Lung (tissue), 12 donors: ENCODE measurements around the gene DCUN1D1. TPM values are rescaled to one million over a fixed set of nuclear protein-coding genes. Genes with fewer than 3 reads are reported as not detected.

Source experiments
- ATAC-seq: fragments of 200-7000 bp; cut with Tn5 transposase; one replicate; pipeline ENCODE4 v1.9.1; 2020; ENCODE audit warnings: moderate number of reproducible peaks; ENCODE audit not compliant: insufficient read depth, low FRiP score
- DNase-seq, 3 donors: peaks; one replicate each; pipeline ENCODE4 v3.0.0-alpha.2; 2013 to 2017
- H3K27ac ChIP-seq, 2 donors: one replicate each; pipeline ENCODE4 v1.5.1; 2013; ENCODE audit warnings: mild to moderate bottlenecking in 2 of 2, moderate library complexity in 2 of 2, control low read depth in 1 of 2, inconsistent platforms in 1 of 2, low read depth in 1 of 2, low read length in 1 of 2
- H3K27me3 ChIP-seq, 3 donors: one replicate each; pipeline ENCODE4 v1.5.1; 2013; ENCODE audit warnings: low read length in 2 of 3; ENCODE audit not compliant: control insufficient read depth in 3 of 3, insufficient read depth in 3 of 3
- H3K36me3 ChIP-seq, 4 donors: one replicate each; pipeline ENCODE4 v1.5.1; 2013; ENCODE audit warnings: low read length in 4 of 4, mild to moderate bottlenecking in 1 of 4, moderate library complexity in 1 of 4; ENCODE audit not compliant: control insufficient read depth in 4 of 4, insufficient read depth in 4 of 4
- H3K4me1 ChIP-seq, 5 donors: one replicate each; pipeline ENCODE4 v1.5.1; 2013; ENCODE audit warnings: low read length in 5 of 5, mild to moderate bottlenecking in 2 of 5, moderate library complexity in 1 of 5; ENCODE audit not compliant: control insufficient read depth in 5 of 5, insufficient read depth in 5 of 5
- H3K4me3 ChIP-seq: one replicate; pipeline ENCODE4 v1.5.1; 2013; ENCODE audit warnings: mild to moderate bottlenecking, control low read depth, moderate library complexity
- H3K9ac ChIP-seq, 2 donors: one replicate each; pipeline ENCODE4 v1.5.1; 2013; ENCODE audit warnings: low read length in 2 of 2, control low read depth in 1 of 2; ENCODE audit not compliant: insufficient read depth in 1 of 2
- H3K9me3 ChIP-seq, 4 donors: one replicate each; pipeline ENCODE4 v1.5.1; 2013; ENCODE audit warnings: low read length in 3 of 4, mild to moderate bottlenecking in 1 of 4, moderate library complexity in 1 of 4; ENCODE audit not compliant: control insufficient read depth in 4 of 4, insufficient read depth in 3 of 4
- CTCF ChIP-seq: IDR thresholded peaks from 2 replicates; pipeline ENCODE4 v1.5.1; 2012; ENCODE audit warnings: mild to moderate bottlenecking; ENCODE audit errors: control extremely low read depth, extremely low read depth
- WGBS, 2 donors: extraction: QIAGEN DNeasy Blood & Tissue Kit; methylation state at CpG; one replicate each; pipeline ENCODE4 v1.1.7; 2013; 5-methylcytosine and 5-hydroxymethylcytosine counted together
- polyA plus RNA-seq, 2 donors: library from polyadenylated mRNA; stranded (reverse); fragments of 200-250 nt; gene quantifications; one replicate each; pipeline ENCODE4 v1.2.1, GENCODE V29; 2013
- total RNA-seq, 2 donors: library from RNA; depleted of rRNA in 1 of 2; stranded (reverse); fragments of >200 nt in 1 of 2; gene quantifications; one replicate each; pipeline ENCODE4 v1.2.1, GENCODE V29; 2014 to 2021
- donor health status: control.
- donor health status: control.
- donor health status: Bipolar disorder and iron deficiency.
- donor health status: healthy.
- donor health status: DM: yes; HTN: yes; CAD: no.

Gene DCUN1D1
- total and polyA plus RNA-seq, 4 donors: 6.8 to 54.7 (median 23.5) TPM

- ATAC-seq (no peak), DNase-seq (no peak)
- 76 to 90% methylated on average over 2 of the region's 2 CpGs for WGBS, 2 donors
- TF ChIP-seq CTCF: no peak
- Histone ChIP-seq H3K9ac (no peak overlapping the region), H3K9me3 (no peaks in the 10 kb centered on the region), H3K36me3 (no peaks in the 10 kb centered on the region), H3K27me3 (no peaks in the 10 kb centered on the region), H3K4me3 (no peak overlapping the region), H3K4me1 (peaks cover 0 to 3% (median 3%) of the 10 kb centered on the region in 5 donors), H3K27ac (no peak overlapping the region)
These were observed 8.7 kb downstream of the DCUN1D1 start for GRCh38 chr3:182971637-182972036.

GRCh38 chr3:182970811-182971418, 9.4 kb downstream of the DCUN1D1 start:
- Histone ChIP-seq H3K4me1 (peaks cover 0 to 4% (median 0%) of the 10 kb centered on the region in 5 donors), H3K9me3 (no peaks in the 10 kb centered on the region), H3K9ac (no peak overlapping the region), H3K27ac (no peak overlapping the region), H3K36me3 (no peaks in the 10 kb centered on the region), H3K4me3 (no peak overlapping the region), H3K27me3 (no peaks in the 10 kb centered on the region)
- DNase-seq: no peak
- ATAC-seq: no peak
- no peak for TF ChIP-seq CTCF
- 81 to 86% methylated on average over 3 of the region's 3 CpGs for WGBS, 2 donors

- H3K4me1 ChIP-seq: peaks cover 0 to 5% (median 0%) of the 10 kb centered on the region in 5 donors
- H3K27me3 ChIP-seq: no peaks in the 10 kb centered on the region
- H3K4me3 ChIP-seq: no peak overlapping the region
- DNase-seq: no peak
- H3K9ac ChIP-seq: no peak overlapping the region
- no peak for ATAC-seq
- no peaks in the 10 kb centered on the region for H3K36me3 ChIP-seq
- no peak overlapping the region for H3K27ac ChIP-seq
- TF ChIP-seq CTCF: no peak
- 90 to 98% methylated on average over 7 of the region's 7 CpGs for WGBS, 2 donors
- H3K9me3 ChIP-seq: no peaks in the 10 kb centered on the region
These were observed 10.5 kb downstream of the DCUN1D1 start for GRCh38 chr3:182969853-182970252.

GRCh38 chr3:182969277-182969676, 11.1 kb downstream of the DCUN1D1 start:
- ATAC-seq (no peak), DNase-seq (no peak)
- Histone ChIP-seq H3K27ac (no peak overlapping the region), H3K9ac (no peak overlapping the region), H3K4me1 (peaks cover 0 to 5% (median 0%) of the 10 kb centered on the region in 5 donors), H3K9me3 (no peaks in the 10 kb centered on the region), H3K4me3 (no peak overlapping the region), H3K36me3 (no peaks in the 10 kb centered on the region), H3K27me3 (no peaks in the 10 kb centered on the region)
- no peak for TF ChIP-seq CTCF
